ENCODE data around the gene AIRE. TPM values are rescaled to one million over a fixed set of nuclear protein-coding genes. Genes with fewer than 3 reads are reported as not detected.

AIRE gene
- total RNA-seq, 1 donor from 2014 or later: not detected

DNA sequence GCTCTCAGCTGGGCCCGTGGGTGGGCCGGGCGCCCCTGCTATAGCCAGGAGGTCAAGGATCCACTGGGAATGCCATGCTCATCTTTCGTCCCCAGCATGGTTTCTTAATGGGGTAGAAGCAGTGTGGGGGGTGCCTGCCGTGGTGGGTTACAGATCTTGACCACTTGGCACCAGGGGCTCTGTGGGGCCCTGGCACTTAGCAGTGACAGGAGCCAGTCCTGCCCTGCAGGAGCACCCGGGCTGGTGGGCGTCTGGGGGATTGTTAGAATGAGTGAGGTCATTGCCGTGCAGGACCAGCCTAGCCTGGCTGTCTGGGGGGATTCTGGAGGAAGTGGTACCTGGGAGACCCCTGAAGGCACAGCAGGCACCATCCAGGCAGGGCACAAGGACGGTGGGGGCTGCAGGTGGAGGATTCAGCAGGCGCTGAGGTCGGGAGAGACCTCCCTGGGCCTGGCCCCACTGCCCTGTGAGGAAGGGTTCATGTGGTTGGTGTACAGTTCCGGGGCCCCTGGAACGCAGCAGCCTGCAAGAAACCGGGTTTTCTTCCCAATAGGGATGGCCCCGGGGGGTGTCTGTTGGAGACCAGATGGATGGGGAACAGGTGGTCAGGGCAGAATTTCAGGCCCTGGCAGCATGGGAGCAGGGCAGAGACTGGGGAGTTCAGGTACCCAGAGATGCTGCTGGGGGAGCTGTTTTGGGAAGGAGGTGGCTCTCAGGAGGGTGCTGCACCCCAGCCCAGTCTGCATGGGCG is 4.8 kb downstream of the AIRE start:
- intact Hi-C loops (cut with micrococcal nuclease): no loop called here
- TF ChIP-seq, protein P1, sequence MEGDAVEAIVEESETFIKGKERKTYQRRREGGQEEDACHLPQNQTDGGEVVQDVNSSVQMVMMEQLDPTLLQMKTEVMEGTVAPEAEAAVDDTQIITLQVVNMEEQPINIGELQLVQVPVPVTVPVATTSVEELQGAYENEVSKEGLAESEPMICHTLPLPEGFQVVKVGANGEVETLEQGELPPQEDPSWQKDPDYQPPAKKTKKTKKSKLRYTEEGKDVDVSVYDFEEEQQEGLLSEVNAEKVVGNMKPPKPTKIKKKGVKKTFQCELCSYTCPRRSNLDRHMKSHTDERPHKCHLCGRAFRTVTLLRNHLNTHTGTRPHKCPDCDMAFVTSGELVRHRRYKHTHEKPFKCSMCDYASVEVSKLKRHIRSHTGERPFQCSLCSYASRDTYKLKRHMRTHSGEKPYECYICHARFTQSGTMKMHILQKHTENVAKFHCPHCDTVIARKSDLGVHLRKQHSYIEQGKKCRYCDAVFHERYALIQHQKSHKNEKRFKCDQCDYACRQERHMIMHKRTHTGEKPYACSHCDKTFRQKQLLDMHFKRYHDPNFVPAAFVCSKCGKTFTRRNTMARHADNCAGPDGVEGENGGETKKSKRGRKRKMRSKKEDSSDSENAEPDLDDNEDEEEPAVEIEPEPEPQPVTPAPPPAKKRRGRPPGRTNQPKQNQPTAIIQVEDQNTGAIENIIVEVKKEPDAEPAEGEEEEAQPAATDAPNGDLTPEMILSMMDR (IDR thresholded peaks at IDR 0.05; ENCODE audit: borderline replicate concordance): no peak
- DNase-seq: no peak

DNA sequence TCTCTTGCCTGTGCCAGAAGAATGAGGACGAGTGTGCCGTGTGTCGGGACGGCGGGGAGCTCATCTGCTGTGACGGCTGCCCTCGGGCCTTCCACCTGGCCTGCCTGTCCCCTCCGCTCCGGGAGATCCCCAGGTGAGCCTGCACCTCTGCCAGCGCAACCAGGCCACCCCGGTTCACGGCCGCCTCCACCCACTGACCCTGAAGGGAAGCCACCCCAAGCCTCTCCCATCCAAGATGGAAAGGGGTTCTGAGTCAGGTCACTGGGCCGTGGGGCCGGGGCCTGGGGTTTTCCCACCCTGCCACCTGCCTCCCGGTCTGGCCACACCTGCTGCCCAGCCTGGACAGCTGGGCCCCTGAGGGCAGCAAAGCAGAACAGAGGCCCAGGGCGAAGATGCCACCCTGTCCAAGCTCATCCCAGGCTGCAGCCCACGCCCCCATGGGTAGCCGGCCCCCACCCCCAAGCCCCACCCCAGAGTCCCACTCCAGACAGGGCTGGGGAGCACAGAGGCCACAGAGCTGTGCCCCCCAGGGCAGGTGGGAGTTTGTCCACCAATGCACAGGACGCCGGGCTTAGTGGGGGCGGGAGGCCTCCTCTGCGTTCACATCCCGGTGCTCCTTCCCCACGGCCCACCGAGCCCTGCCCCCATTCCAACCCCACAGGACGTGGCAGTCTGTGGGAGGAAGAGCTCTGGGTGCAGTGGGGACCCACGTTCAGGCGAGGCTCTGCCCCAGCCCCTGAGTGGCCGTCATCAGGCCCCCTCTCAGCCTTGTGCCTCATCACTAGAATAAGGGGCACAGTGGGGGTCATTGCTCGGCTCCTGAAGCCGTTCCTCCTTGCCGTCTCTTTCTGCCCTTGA is 5.6 kb downstream of the AIRE start:
- intact Hi-C loops (cut with micrococcal nuclease): no loop called here
- Histone ChIP-seq H3K9me3 (replicated peaks) (no peaks in the 10 kb centered on the region), H3K27me3 (ENCODE audit: low read depth) (peaks cover 23% of the 10 kb centered on the region), H3K36me3 (no peaks in the 10 kb centered on the region), H3K4me3 (no peak overlapping the region), H3K4me1 (peaks cover 21% of the 10 kb centered on the region), H3K27ac (replicated peaks) (no peak overlapping the region)
- TF ChIP-seq, protein P1 (IDR thresholded peaks at IDR 0.05; ENCODE audit: borderline replicate concordance): no peak
- DNase-seq: no peak

More for the DNA sequence above, 4.8 kb downstream of the AIRE start:
- H3K27me3 ChIP-seq (ENCODE audit: low read depth): peaks cover 31% of the 10 kb centered on the region
- H3K9me3 ChIP-seq (replicated peaks): no peaks in the 10 kb centered on the region
- no peaks in the 10 kb centered on the region for H3K36me3 ChIP-seq
- H3K27ac ChIP-seq (replicated peaks): no peak overlapping the region
- no peak overlapping the region for H3K4me3 ChIP-seq
- peaks cover 19% of the 10 kb centered on the region for H3K4me1 ChIP-seq

DNA sequence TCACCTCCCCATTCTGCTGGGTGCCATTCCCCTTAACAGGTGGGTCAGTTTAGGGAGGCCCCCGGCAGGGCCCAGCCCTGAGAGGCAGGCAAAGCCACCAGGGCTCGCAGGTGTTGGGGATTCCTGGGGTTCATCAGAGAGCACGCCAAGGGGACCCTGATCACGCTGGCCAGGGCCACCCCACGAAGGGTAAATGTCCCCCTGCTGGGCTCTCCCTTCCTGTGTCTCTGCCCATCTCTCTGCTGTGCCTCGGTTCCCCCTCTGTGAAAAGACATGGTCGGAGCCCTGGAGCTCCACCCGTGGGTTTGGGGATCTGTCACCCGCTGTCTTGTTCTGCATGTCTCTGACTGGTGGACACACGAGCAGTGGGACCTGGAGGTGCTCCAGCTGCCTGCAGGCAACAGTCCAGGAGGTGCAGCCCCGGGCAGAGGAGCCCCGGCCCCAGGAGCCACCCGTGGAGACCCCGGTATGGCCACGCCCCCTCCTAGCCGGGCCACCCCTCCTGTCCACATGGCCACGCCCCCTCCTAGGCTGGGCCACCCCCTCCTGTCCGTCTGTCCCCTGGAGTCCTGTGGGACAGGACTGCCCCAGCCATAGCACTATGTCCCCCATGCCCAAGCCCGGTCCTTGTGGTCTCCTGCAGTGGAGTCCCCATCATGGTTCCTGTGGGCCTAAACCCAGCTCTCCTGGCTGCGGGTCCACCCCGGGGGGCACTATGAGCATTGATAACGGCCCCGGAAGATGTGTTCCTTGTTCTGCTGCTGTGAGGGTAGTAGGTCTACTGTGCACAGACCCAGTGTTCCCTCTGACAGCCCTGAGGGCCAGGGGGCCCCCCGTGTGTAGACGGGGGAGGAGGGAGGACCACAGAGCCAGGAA is 6.5 kb downstream of the AIRE start:
- DNase-seq: no peak
- Histone ChIP-seq H3K36me3 (no peaks in the 10 kb centered on the region), H3K9me3 (replicated peaks) (no peaks in the 10 kb centered on the region), H3K4me1 (peaks cover 24% of the 10 kb centered on the region), H3K27ac (replicated peaks) (no peak overlapping the region), H3K4me3 (no peak overlapping the region), H3K27me3 (ENCODE audit: low read depth) (peaks cover 14% of the 10 kb centered on the region)
- intact Hi-C loops (cut with micrococcal nuclease): no loop called here
- TF ChIP-seq, protein P1 (IDR thresholded peaks at IDR 0.05; ENCODE audit: borderline replicate concordance): no peak

DNA sequence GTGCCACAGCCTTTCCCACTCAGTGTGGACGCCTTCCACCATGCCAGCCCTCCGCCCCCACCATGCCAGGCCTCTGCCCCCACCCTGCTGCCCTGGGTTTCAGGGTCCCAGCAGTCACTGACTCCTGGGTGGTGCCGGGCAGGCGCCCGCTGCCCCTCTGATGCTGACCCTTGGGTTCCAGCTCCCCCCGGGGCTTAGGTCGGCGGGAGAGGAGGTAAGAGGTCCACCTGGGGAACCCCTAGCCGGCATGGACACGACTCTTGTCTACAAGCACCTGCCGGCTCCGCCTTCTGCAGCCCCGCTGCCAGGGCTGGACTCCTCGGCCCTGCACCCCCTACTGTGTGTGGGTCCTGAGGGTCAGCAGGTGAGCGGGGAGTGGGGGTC is 7.1 kb downstream of the AIRE start:
- DNase-seq: no peak

More for the DNA sequence above, 7.1 kb downstream of the AIRE start:
- Histone ChIP-seq H3K4me3 (no peak overlapping the region), H3K4me1 (peaks cover 31% of the 10 kb centered on the region), H3K27ac (replicated peaks) (no peak overlapping the region), H3K9me3 (replicated peaks) (no peaks in the 10 kb centered on the region), H3K36me3 (no peaks in the 10 kb centered on the region), H3K27me3 (ENCODE audit: low read depth) (peaks cover 8% of the 10 kb centered on the region)
- intact Hi-C loops (cut with micrococcal nuclease): no loop called here
- TF ChIP-seq, protein P1 (IDR thresholded peaks at IDR 0.05; ENCODE audit: borderline replicate concordance): no peak
